Bronchial epithelial cell (primary cell): Measurements from ENCODE around the gene GNG8. TPM values are rescaled to one million over a fixed set of nuclear protein-coding genes. Genes with fewer than 3 reads are reported as not detected.

Source experiments
- DNase-seq: peaks from one replicate; pipeline ENCODE4 v3.0.0-alpha.2; 2010; ENCODE audit warnings: low read depth
- FAIRE-seq: peaks from 2 replicates; lab custom pipeline; 2011; peaks lifted over from hg19 to GRCh38; lab: Jason Lieb, UNC
- H3K27me3 ChIP-seq: 2 replicates; pipeline ENCODE4 v1.5.1; 2011; ENCODE audit warnings: low read length; ENCODE audit not compliant: control insufficient read depth, insufficient read depth
- H3K36me3 ChIP-seq: 2 replicates; pipeline ENCODE4 v1.5.1; 2011; ENCODE audit warnings: low read length; ENCODE audit not compliant: control insufficient read depth, insufficient read depth
- H3K4me3 ChIP-seq: 2 replicates; pipeline ENCODE4 v1.5.1; 2011; ENCODE audit warnings: mild to moderate bottlenecking, low read depth, low read length, control low read depth
- total RNA-seq: library from RNA; depleted of rRNA; stranded (reverse); fragments of >200 nt; gene quantifications from 2 replicates; pipeline ENCODE4 v1.2.1, GENCODE V29; 2014
- TF ChIP-seq, protein P1 (sequence below): IDR thresholded peaks from 2 replicates; pipeline ENCODE4 v1.5.1; 2011; ENCODE audit warnings: mild to moderate bottlenecking, moderate library complexity, low read length, control low read depth, inconsistent platforms; ENCODE audit not compliant: insufficient read depth, severe bottlenecking

The GNG8 gene
- total RNA-seq, 1 donor from 2014 or later, result not detected

DNA sequence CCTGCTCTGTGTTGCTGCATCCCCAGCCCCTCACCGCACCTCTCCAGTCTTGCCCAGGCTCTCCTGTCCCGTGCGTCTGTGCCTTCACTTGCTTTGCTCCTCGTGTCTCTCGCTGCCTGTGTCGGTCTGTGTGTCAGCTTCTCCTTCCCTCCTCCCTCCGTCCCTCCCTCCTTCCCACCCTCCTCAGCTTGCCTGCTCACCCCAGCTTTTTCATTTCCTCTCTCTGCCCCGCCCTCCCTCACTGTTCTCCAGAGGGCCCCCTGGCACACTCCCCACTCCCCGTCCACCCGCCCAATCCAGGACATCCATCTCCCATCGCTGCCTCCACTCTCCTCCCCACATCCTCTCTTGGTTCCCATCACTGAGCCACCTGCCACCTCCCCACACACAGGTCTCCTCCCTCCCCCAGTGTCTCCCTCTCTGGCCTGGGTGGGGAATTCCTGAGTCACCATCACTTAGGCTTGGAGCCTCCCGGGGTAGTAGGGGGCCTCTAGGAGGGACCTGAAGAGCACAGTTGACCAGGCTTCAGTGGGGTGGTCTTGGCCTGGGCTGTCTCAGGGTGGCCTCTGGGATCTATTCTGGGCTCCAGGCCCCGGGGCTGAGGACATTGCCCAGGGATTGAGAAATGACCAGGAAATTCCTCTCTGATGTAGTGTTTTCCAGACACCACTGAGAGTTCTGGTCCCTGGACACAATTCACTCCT, 10.9 kb downstream of the GNG8 start, which contains the start of gene PTGIR:
PTGIR (minus strand) TSS at position 132 of the 704 bp plus-strand sequence. CDS start 864 bp downstream, outside the sequence.
- no peaks in the 10 kb centered on the region for H3K36me3 ChIP-seq
- H3K4me3 ChIP-seq, result no peak within 1 kb of the TSS
- DNase-seq (peak; percentile 29), FAIRE-seq (no peak)
- H3K27me3 ChIP-seq, result peaks cover 5% of the 10 kb centered on the region
- TF ChIP-seq, protein P1, sequence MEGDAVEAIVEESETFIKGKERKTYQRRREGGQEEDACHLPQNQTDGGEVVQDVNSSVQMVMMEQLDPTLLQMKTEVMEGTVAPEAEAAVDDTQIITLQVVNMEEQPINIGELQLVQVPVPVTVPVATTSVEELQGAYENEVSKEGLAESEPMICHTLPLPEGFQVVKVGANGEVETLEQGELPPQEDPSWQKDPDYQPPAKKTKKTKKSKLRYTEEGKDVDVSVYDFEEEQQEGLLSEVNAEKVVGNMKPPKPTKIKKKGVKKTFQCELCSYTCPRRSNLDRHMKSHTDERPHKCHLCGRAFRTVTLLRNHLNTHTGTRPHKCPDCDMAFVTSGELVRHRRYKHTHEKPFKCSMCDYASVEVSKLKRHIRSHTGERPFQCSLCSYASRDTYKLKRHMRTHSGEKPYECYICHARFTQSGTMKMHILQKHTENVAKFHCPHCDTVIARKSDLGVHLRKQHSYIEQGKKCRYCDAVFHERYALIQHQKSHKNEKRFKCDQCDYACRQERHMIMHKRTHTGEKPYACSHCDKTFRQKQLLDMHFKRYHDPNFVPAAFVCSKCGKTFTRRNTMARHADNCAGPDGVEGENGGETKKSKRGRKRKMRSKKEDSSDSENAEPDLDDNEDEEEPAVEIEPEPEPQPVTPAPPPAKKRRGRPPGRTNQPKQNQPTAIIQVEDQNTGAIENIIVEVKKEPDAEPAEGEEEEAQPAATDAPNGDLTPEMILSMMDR, result no peak

DNA sequence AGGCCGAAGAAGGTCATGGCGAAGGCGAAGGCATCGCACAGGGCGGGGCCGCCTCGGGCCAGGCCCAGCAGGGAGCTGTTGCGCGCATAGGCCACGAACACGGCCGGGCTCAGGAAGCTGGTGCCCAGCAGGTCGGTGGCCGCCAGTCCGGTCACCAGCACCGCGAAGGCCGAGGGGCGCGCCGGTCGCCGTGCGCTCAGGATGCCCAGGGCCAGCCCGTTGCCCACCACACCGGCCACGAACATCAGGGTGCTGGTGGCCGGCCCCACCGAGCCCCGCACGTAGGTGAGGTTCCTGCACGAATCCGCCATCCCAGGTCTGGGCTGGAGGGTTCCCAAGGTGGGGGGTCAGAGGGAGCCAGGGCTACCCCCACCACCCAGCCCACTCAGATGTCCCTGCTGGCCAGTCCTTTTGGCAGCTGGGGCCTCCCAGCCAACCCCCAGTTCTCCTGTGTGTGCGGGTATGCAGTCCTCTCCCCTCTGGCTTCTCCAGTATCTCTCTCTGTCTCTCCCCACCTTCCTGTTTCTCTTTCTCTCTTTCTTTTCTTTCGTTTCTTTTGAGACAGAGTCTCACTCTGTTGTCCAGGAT, 12.0 kb downstream of the GNG8 start:
- peaks cover 5% of the 10 kb centered on the region for H3K27me3 ChIP-seq
- FAIRE-seq, result no peak
- TF ChIP-seq, protein P1, result no peak
- DNase-seq, result no peak
- H3K36me3 ChIP-seq, result no peaks in the 10 kb centered on the region
- H3K4me3 ChIP-seq, result no peak overlapping the region

DNA sequence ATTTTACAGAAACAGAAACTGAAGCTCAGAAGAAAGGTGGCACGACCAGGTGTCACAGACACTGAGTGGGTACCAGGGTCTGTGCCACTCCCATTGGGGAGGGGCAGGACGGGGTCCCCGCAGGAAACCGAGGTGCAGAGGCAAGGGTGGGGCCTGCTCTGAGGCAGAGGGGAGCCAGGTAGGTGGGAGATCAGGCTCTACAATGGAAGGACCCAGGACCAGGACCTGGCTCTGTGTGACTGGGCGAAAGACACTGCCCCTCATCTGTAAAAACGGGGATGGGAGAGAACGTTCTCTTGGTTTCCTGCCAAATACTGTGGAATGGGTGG, 13.9 kb downstream of the GNG8 start:
- TF ChIP-seq, protein P1, result no peak
- no peak for FAIRE-seq
- H3K4me3 ChIP-seq, result no peak overlapping the region
- H3K27me3 ChIP-seq, result peaks cover 5% of the 10 kb centered on the region
- DNase-seq, result no peak
- no peaks in the 10 kb centered on the region for H3K36me3 ChIP-seq

DNA sequence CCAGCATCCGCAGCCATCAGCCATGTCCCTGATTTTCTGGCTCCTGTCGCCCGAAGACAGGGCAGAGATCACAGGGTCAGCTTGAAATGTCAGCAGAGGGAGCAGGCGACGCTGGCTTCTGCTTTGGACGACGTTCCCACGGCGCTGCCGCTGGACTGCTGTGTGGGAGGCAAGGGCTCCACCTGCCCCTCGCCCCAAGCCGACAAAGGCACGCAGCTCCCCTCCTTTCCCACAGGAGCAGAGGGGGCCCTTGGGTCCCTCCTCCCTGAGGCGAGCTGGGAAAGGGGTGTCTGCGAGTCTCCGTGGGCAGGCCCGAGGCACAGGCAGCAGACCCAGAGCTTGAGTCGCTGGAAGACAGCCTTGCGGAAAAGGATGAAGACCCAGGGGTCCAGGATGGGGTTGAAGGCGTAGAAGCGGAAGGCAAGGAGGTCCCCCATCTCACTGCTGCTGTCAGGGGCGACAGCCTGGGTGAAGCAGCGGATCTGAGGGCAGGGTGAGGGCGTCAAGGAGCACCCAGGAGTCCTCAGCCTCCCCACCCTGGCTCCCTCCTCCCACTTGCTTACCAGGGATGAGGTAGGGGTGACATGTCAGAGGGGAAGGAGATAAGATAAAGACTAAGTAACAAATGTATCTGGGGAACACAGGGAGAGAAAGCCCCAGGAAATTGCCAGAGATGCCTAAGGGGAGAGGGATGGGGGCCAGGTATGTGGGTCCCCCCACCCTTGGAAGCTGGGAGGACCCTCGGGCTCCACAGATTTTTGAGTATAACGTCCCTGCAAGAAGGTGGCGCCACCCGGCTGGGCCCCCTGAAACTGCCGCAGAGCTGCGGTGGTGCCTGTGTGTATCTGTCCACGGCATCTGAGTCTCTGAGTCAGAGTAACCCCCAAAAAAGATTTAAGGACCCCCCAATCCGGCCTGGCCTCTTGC, 14.5 kb downstream of the GNG8 start:
- H3K36me3 ChIP-seq, result no peaks in the 10 kb centered on the region
- no peak overlapping the region for H3K4me3 ChIP-seq
- H3K27me3 ChIP-seq, result peaks cover 5% of the 10 kb centered on the region
- DNase-seq, result no peak
- TF ChIP-seq, protein P1, result no peak
- FAIRE-seq, result no peak

DNA sequence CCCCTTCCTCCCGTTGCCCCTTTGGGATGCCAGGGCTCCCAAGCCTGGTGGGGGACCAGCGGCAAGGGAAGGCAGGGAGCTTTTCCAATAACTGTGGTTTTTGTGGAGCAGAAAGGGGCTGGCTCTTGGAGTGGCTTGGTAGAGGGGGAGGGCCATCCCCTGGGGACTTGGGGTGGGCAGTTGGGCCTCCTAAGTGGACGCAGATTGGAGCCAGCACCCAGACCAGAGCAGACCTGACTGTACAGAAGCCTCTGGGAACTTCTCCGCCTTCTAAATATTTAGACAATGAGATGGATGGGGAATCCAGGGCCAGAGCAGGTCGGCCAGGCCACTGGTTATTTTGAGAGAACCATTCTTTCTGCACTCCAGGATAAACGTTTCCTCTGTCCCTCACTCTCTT, 15.3 kb downstream of the GNG8 start:
- Histone ChIP-seq H3K36me3 (no peaks in the 10 kb centered on the region), H3K4me3 (no peak overlapping the region), H3K27me3 (peaks cover 5% of the 10 kb centered on the region)
- DNase-seq (no peak), FAIRE-seq (no peak)
- TF ChIP-seq, protein P1, result no peak
